Loucy (cell line): Measurements from ENCODE around the gene PAPSS2.

Experiments used
- CTCF ChIP-seq: fragments of 200-600 bp; sonication (generic); conservative IDR thresholded peaks from 2 replicates; pipeline ENCODE4 v1.5.1; 2014; ENCODE audit warnings: mild to moderate bottlenecking, antibody characterized with exemption, low read length
- EZH2phosphoT487 ChIP-seq: fragments of 200-600 bp; IDR thresholded peaks from 2 replicates; pipeline ENCODE4 v1.6.1; 2018; ENCODE audit warnings: antibody characterized with exemption, mild to moderate bottlenecking, moderate library complexity, borderline replicate concordance

- TF ChIP-seq CTCF (no peak), EZH2phosphoT487 (no peak)
These were observed 29.5 kb upstream of the PAPSS2 start for GRCh38 chr10:87630171-87630570.
